Neural cell (in vitro differentiated cells): ENCODE data around the gene TTC23L. TPM values are rescaled to one million over a fixed set of nuclear protein-coding genes. Genes with fewer than 3 reads are reported as not detected.

Experiments
- H2AFZ ChIP-seq: fragments of 200-600, 300-800 bp; sonication (generic), shearing (Covaris generic); 2 replicates; pipeline ENCODE4 v1.6.0; 2014; ENCODE audit warnings: low read depth, mild to moderate bottlenecking, antibody characterized with exemption, low read length, moderate library complexity
- H3F3A ChIP-seq: fragments of 200-600 bp; shearing (Covaris generic); 2 replicates; pipeline ENCODE4 v1.6.1; 2016; ENCODE audit warnings: mild to moderate bottlenecking, moderate library complexity, mixed read lengths, antibody characterized with exemption, low read length; ENCODE audit not compliant: insufficient read depth, poor library complexity, severe bottlenecking
- H3K27ac ChIP-seq: fragments of 200-600, 300-800 bp; sonication (generic), shearing (Covaris generic); 2 replicates; pipeline ENCODE4 v1.5.1; 2014; ENCODE audit warnings: mild to moderate bottlenecking, low read length, moderate library complexity
- H3K27me3 ChIP-seq: fragments of 300-800, 200-600 bp; sonication (generic), shearing (Covaris generic); 2 replicates; pipeline ENCODE4 v1.6.0; 2014; ENCODE audit warnings: mild to moderate bottlenecking, low read depth, low read length, moderate library complexity; ENCODE audit not compliant: insufficient read depth
- H3K36me3 ChIP-seq: fragments of 300-800, 200-600 bp; sonication (generic), shearing (Covaris generic); 2 replicates; pipeline ENCODE4 v1.5.1; 2014; ENCODE audit warnings: mild to moderate bottlenecking, antibody characterized with exemption, low read length, moderate library complexity; ENCODE audit not compliant: insufficient read depth
- H3K4me2 ChIP-seq: fragments of 300-800, 200-600 bp; sonication (generic), shearing (Covaris generic); 2 replicates; pipeline ENCODE4 v1.6.0; 2014; ENCODE audit warnings: mild to moderate bottlenecking, low read length
- H3K4me3 ChIP-seq: fragments of 300-800, 200-600 bp; sonication (generic), shearing (Covaris generic); 2 replicates; pipeline ENCODE4 v1.5.1; 2014; ENCODE audit warnings: mild to moderate bottlenecking, low read length, moderate library complexity
- H3K79me2 ChIP-seq: fragments of 200-600 bp; shearing (Covaris generic); replicated peaks from 2 replicates; pipeline ENCODE4 v1.6.0; 2014; ENCODE audit warnings: mild to moderate bottlenecking, low read length, moderate library complexity; ENCODE audit not compliant: insufficient read depth
- H3K9ac ChIP-seq: fragments of 300-800, 200-600 bp; sonication (generic), shearing (Covaris generic); 2 replicates; pipeline ENCODE4 v1.6.1; 2016; ENCODE audit warnings: mild to moderate bottlenecking, low read length, mixed read lengths
- H3K9me2 ChIP-seq: fragments of 200-600 bp; shearing (Covaris generic); 2 replicates; pipeline ENCODE4 v1.6.1; 2016; ENCODE audit warnings: mild to moderate bottlenecking, low read length, mixed read lengths; ENCODE audit not compliant: insufficient read depth
- H3K9me3 ChIP-seq: fragments of 200-600, 300-800 bp; sonication (generic), shearing (Covaris generic); 2 replicates; pipeline ENCODE4 v1.6.1; 2016; ENCODE audit warnings: mild to moderate bottlenecking, mixed run types, low read length, moderate library complexity, mixed read lengths
- H4K20me1 ChIP-seq: fragments of 200-600 bp; shearing (Covaris generic); 2 replicates; pipeline ENCODE4 v1.6.1; 2016; ENCODE audit warnings: mild to moderate bottlenecking, mixed run types; ENCODE audit not compliant: insufficient read depth
- EP300 ChIP-seq: fragments of 450-650 bp; conservative IDR thresholded peaks from 2 replicates; pipeline ENCODE4 v1.6.1; 2014; ENCODE audit warnings: antibody characterized with exemption, mild to moderate bottlenecking, moderate library complexity; ENCODE audit not compliant: poor library complexity, severe bottlenecking
- EZH2 ChIP-seq: fragments of 200-600, 300-800 bp; shearing (Covaris generic), sonication (generic); IDR thresholded peaks from 2 replicates; pipeline ENCODE4 v1.6.1; 2014; ENCODE audit warnings: antibody characterized with exemption, low read length, borderline replicate concordance, mild to moderate bottlenecking; ENCODE audit not compliant: insufficient read depth, poor library complexity, severe bottlenecking
- MXI1 ChIP-seq: fragments of 450-650 bp; conservative IDR thresholded peaks from 2 replicates; pipeline ENCODE4 v1.6.1; 2014; ENCODE audit warnings: antibody characterized with exemption, mild to moderate bottlenecking; ENCODE audit not compliant: poor library complexity, severe bottlenecking
- POLR2AphosphoS5 ChIP-seq: IDR thresholded peaks from 2 replicates; pipeline ENCODE4 v1.6.1; 2012
- RAD21 ChIP-seq: fragments of 450-650 bp; conservative IDR thresholded peaks from 2 replicates; pipeline ENCODE4 v1.6.1; 2014; ENCODE audit warnings: antibody characterized with exemption, mild to moderate bottlenecking, moderate library complexity
- SMC3 ChIP-seq: fragments of 450-650 bp; conservative IDR thresholded peaks from 2 replicates; pipeline ENCODE4 v1.6.1; 2014; ENCODE audit warnings: antibody characterized with exemption, mild to moderate bottlenecking, moderate library complexity; ENCODE audit not compliant: poor library complexity
- TAF1 ChIP-seq: IDR thresholded peaks from 2 replicates; pipeline ENCODE4 v1.6.1; 2012; ENCODE audit warnings: low read depth
- polyA plus RNA-seq: library from polyadenylated mRNA; depleted of rRNA; stranded (reverse); fragments of >200 nt; gene quantifications from 2 replicates; pipeline ENCODE4 v1.2.3, GENCODE V29; 2014
- TF ChIP-seq, protein P1 (sequence below): fragments of 450-650 bp; IDR thresholded peaks from 2 replicates; pipeline ENCODE4 v1.5.1; 2014; ENCODE audit warnings: antibody characterized with exemption, mild to moderate bottlenecking, moderate library complexity; ENCODE audit not compliant: poor library complexity, severe bottlenecking
- TF ChIP-seq, protein P2 (sequence below): IDR thresholded peaks from 2 replicates; pipeline ENCODE4 v1.6.1; 2012; ENCODE audit warnings: borderline replicate concordance

TTC23L gene
- polyA plus RNA-seq, 1 donor from 2014 or later = 8.3 TPM

GRCh38 chr5:34820593-34820992 is 18.4 kb upstream of the TTC23L start:
- H4K20me1 ChIP-seq = no peaks in the 10 kb centered on the region
- TF ChIP-seq TAF1 (no peak), RAD21 (no peak)
- no peak overlapping the region for H3K4me2 ChIP-seq
- H3K9me2 ChIP-seq = no peaks in the 10 kb centered on the region
- H3K9ac ChIP-seq = no peak overlapping the region
- no peaks in the 10 kb centered on the region for H3K27me3 ChIP-seq
- H3F3A ChIP-seq = no peaks in the 10 kb centered on the region
- H3K27ac ChIP-seq = no peak overlapping the region
- no peak overlapping the region for H2AFZ ChIP-seq
- H3K9me3 ChIP-seq = no peaks in the 10 kb centered on the region
- no peak overlapping the region for H3K4me3 ChIP-seq
- peaks cover 5% of the 10 kb centered on the region for H3K36me3 ChIP-seq
- no peaks in the 10 kb centered on the region for H3K79me2 ChIP-seq

- no peak overlapping the region for H3K27ac ChIP-seq
- H3K27me3 ChIP-seq = no peaks in the 10 kb centered on the region
- H3K9me2 ChIP-seq = no peaks in the 10 kb centered on the region
Observed at GRCh38 chr5:34822956-34823715, 15.8 kb upstream of the TTC23L start.

More at GRCh38 chr5:34822956-34823715, 15.8 kb upstream of the TTC23L start:
- TF ChIP-seq TAF1 (no peak), EP300 (no peak), POLR2AphosphoS5 (no peak), SMC3 (no peak), RAD21 (no peak), EZH2 (no peak), MXI1 (no peak)
- TF ChIP-seq, protein P1, sequence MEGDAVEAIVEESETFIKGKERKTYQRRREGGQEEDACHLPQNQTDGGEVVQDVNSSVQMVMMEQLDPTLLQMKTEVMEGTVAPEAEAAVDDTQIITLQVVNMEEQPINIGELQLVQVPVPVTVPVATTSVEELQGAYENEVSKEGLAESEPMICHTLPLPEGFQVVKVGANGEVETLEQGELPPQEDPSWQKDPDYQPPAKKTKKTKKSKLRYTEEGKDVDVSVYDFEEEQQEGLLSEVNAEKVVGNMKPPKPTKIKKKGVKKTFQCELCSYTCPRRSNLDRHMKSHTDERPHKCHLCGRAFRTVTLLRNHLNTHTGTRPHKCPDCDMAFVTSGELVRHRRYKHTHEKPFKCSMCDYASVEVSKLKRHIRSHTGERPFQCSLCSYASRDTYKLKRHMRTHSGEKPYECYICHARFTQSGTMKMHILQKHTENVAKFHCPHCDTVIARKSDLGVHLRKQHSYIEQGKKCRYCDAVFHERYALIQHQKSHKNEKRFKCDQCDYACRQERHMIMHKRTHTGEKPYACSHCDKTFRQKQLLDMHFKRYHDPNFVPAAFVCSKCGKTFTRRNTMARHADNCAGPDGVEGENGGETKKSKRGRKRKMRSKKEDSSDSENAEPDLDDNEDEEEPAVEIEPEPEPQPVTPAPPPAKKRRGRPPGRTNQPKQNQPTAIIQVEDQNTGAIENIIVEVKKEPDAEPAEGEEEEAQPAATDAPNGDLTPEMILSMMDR = no peak
- TF ChIP-seq, protein P2, sequence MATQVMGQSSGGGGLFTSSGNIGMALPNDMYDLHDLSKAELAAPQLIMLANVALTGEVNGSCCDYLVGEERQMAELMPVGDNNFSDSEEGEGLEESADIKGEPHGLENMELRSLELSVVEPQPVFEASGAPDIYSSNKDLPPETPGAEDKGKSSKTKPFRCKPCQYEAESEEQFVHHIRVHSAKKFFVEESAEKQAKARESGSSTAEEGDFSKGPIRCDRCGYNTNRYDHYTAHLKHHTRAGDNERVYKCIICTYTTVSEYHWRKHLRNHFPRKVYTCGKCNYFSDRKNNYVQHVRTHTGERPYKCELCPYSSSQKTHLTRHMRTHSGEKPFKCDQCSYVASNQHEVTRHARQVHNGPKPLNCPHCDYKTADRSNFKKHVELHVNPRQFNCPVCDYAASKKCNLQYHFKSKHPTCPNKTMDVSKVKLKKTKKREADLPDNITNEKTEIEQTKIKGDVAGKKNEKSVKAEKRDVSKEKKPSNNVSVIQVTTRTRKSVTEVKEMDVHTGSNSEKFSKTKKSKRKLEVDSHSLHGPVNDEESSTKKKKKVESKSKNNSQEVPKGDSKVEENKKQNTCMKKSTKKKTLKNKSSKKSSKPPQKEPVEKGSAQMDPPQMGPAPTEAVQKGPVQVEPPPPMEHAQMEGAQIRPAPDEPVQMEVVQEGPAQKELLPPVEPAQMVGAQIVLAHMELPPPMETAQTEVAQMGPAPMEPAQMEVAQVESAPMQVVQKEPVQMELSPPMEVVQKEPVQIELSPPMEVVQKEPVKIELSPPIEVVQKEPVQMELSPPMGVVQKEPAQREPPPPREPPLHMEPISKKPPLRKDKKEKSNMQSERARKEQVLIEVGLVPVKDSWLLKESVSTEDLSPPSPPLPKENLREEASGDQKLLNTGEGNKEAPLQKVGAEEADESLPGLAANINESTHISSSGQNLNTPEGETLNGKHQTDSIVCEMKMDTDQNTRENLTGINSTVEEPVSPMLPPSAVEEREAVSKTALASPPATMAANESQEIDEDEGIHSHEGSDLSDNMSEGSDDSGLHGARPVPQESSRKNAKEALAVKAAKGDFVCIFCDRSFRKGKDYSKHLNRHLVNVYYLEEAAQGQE = no peak
- H3F3A ChIP-seq = no peaks in the 10 kb centered on the region
- H3K79me2 ChIP-seq = no peaks in the 10 kb centered on the region
- no peaks in the 10 kb centered on the region for H3K9me3 ChIP-seq
- no peak overlapping the region for H3K4me2 ChIP-seq
- no peaks in the 10 kb centered on the region for H4K20me1 ChIP-seq
- no peak overlapping the region for H2AFZ ChIP-seq
- peaks cover 5% of the 10 kb centered on the region for H3K36me3 ChIP-seq
- no peak overlapping the region for H3K4me3 ChIP-seq
- no peak overlapping the region for H3K9ac ChIP-seq
